ENCODE data around the gene SDS. TPM values are rescaled to one million over a fixed set of nuclear protein-coding genes. Genes with fewer than 3 reads are reported as not detected.
A peak's percentile ranks its signal among the peaks of the same experiment; 100 is the strongest.

Gene SDS
- total and polyA plus RNA-seq, 2 of the 13 experiments (the other 11 are each of a cell fraction or from before 2014, with no cell fraction given), result not detected

DNA sequence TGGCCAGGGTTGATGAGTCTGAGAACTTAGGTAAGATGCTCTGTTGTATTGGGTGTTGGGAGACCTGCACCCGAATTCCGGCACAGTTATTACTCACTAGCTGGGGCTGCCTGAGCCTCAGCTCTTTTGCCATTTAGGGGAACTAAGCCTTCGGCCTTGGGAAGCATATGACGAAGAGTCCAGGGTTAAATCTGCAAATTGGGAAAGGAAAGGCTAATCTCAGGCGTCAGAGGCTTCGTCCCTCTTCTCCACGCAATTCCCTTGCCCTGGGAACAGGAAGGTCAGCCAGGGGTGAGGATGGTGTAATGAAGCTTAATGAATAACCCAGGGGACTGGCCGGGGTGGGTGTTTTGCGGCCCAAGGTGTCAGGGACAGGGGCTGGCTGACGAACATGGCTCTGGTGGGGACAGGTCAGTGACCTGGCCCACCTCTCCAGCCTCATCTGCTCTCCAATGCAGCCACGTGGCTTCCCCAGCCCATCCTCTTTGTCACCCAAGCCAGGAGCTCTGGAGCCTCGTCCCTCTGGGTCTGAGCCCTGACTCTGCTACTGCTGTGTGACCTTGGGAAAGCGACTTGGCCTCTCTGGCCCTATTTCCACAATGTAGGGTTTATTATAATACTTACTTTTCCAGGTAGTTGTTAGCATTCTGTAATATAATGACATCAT is 14.7 kb upstream of the SDS start (continued):
- TF ChIP-seq ZNF407 (CRISPR knock-in tag; IDR thresholded peaks at IDR 0.05; ENCODE audit: not compliant biosample characterization) (no peak), MEF2D (CRISPR knock-in tag; IDR thresholded peaks at IDR 0.05) (peak; percentile 45), PHF21A (CRISPR knock-in tag; IDR thresholded peaks at IDR 0.05) (peak; percentile 77), ZFX (CRISPR knock-in tag; IDR thresholded peaks at IDR 0.05; ENCODE audit: low read depth) (peak; percentile 33; the same call in 1 of the 2 replicates), ZBTB21 (CRISPR knock-in tag; IDR thresholded peaks at IDR 0.05) (0 out of 2 replicates have a peak, but pooled peaks have one; percentile 3), ZNF121 (CRISPR knock-in tag; IDR thresholded peaks at IDR 0.05) (peak; percentile 83), RFX5 (IDR thresholded peaks at IDR 0.05; ENCODE audit: low read depth, low read length) (0 out of 2 replicates have a peak, but pooled peaks have one; percentile 10), SOX6 (IDR thresholded peaks at IDR 0.05) (no peak), SOX6 (CRISPR knock-in tag; IDR thresholded peaks at IDR 0.05) (peak; percentile 77), RFXANK (CRISPR knock-in tag; IDR thresholded peaks at IDR 0.05) (no peak), ZNF207 (IDR thresholded peaks at IDR 0.05; ENCODE audit: borderline replicate concordance) (no peak), GPBP1L1 (CRISPR knock-in tag; IDR thresholded peaks at IDR 0.05) (no peak), ZBTB7B (CRISPR knock-in tag; IDR thresholded peaks at IDR 0.05) (peak; percentile 53; the same call in 1 of the 2 replicates)
- TF ChIP-seq, protein P1, sequence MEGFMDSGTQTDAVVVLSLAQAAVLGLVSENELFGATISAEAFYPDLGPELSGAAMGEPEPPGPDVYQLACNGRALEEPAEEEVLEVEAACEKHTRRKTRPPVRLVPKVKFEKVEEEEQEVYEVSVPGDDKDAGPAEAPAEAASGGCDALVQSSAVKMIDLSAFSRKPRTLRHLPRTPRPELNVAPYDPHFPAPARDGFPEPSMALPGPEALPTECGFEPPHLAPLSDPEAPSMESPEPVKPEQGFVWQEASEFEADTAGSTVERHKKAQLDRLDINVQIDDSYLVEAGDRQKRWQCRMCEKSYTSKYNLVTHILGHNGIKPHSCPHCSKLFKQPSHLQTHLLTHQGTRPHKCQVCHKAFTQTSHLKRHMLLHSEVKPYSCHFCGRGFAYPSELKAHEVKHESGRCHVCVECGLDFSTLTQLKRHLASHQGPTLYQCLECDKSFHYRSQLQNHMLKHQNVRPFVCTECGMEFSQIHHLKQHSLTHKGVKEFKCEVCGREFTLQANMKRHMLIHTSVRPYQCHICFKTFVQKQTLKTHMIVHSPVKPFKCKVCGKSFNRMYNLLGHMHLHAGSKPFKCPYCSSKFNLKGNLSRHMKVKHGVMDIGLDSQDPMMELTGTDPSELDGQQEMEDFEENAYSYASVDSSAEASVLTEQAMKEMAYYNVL (CRISPR knock-in tag; IDR thresholded peaks at IDR 0.05; ENCODE audit: borderline replicate concordance), result no peak
